CD8-positive, alpha-beta memory T cell (primary cell): ENCODE data around the gene PSD. TPM values are rescaled to one million over a fixed set of nuclear protein-coding genes. Genes with fewer than 3 reads are reported as not detected.

ENCODE experiments used
- CTCF ChIA-PET: fragments of 350-600 bp; sonication (Branson Sonifier 250); formaldehyde crosslinking; loops from one replicate; lab custom pipeline; 2021; ENCODE audit warnings: antibody characterized with exemption; lab: Charles Lee
- POLR2A ChIA-PET: fragments of 350-600 bp; sonication (Branson Sonifier 250); formaldehyde crosslinking; loops from one replicate; lab custom pipeline; 2021; ENCODE audit warnings: antibody characterized with exemption; lab: Charles Lee
- DNase-seq, 5 donors: peaks; one replicate each; pipeline versions ENCODE4 v3.0.0 to v3.0.0-alpha.2; 2020 to 2022; ENCODE audit warnings: mixed read lengths in 1 of 5
- H3K27ac ChIP-seq: one replicate; pipeline ENCODE4 v1.7.0; 2013; ENCODE audit warnings: low read depth, mild to moderate bottlenecking, low read length, moderate library complexity
- H3K27me3 ChIP-seq: 2 replicates; pipeline ENCODE4 v1.7.0; 2013; ENCODE audit warnings: low read length, mild to moderate bottlenecking; ENCODE audit not compliant: insufficient read depth, poor library complexity, severe bottlenecking
- H3K36me3 ChIP-seq: 2 replicates; pipeline ENCODE4 v1.7.0; 2013; ENCODE audit warnings: mild to moderate bottlenecking, low read length, moderate library complexity; ENCODE audit not compliant: insufficient read depth
- H3K4me1 ChIP-seq: 2 replicates; pipeline ENCODE4 v1.7.0; 2013; ENCODE audit warnings: mild to moderate bottlenecking, low read length, moderate library complexity; ENCODE audit not compliant: insufficient read depth
- H3K4me3 ChIP-seq: 2 replicates; pipeline ENCODE4 v1.7.0; 2013; ENCODE audit warnings: mild to moderate bottlenecking, low read length
- H3K9me3 ChIP-seq: 2 replicates; pipeline ENCODE4 v1.7.0; 2013; ENCODE audit warnings: mild to moderate bottlenecking, low read length
- H3K27ac Mint-ChIP-seq, 8 donors: one replicate each; pipeline ENCODE4 v1.8.0; 2020 to 2021; ENCODE audit warnings: mixed read lengths in 8 of 8, mild to moderate bottlenecking in 6 of 8, inconsistent platforms in 3 of 8, moderate library complexity in 3 of 8
- H3K27me3 Mint-ChIP-seq, 2 donors: one replicate each; pipeline ENCODE4 v1.8.0; 2020 to 2021; ENCODE audit warnings: mixed read lengths in 2 of 2, mild to moderate bottlenecking in 1 of 2, moderate library complexity in 1 of 2
- H3K36me3 Mint-ChIP-seq, 3 donors: one replicate each; pipeline ENCODE4 v1.8.0; 2020 to 2021; ENCODE audit warnings: mixed read lengths in 3 of 3, inconsistent platforms in 1 of 3, mild to moderate bottlenecking in 1 of 3
- H3K4me1 Mint-ChIP-seq, 3 donors: one replicate each; pipeline ENCODE4 v1.8.0; 2020 to 2021; ENCODE audit warnings: mixed read lengths in 3 of 3, inconsistent platforms in 1 of 3, mild to moderate bottlenecking in 1 of 3
- H3K4me3 Mint-ChIP-seq, 7 donors: one replicate each; pipeline ENCODE4 v1.8.0; 2020 to 2021; ENCODE audit warnings: mixed read lengths in 7 of 7, mild to moderate bottlenecking in 6 of 7, moderate library complexity in 4 of 7, inconsistent platforms in 2 of 7
- H3K9me3 Mint-ChIP-seq, 5 donors: one replicate each; pipeline ENCODE4 v1.8.0; 2020 to 2022; ENCODE audit warnings: mixed read lengths in 5 of 5, mild to moderate bottlenecking in 3 of 5, moderate library complexity in 2 of 5, inconsistent platforms in 1 of 5
- polyA plus RNA-seq: library from polyadenylated mRNA; unstranded; fragments of 300-500 nt; fragmentation: Illumina TruSeq; gene quantifications from one replicate; pipeline ENCODE4 v1.2.3, GENCODE V29; 2021
- total RNA-seq, 2 experiments: library from RNA; stranded (reverse); gene quantifications; one replicate each; pipeline ENCODE4 v1.2.3, GENCODE V29; 2021

Gene PSD
- total and polyA plus RNA-seq, 3 experiments from 2014 or later = 1.9 to 3.2 (median 2.5) TPM

- H3K9me3 ChIP-seq = no peaks in the 10 kb centered on the region
- H3K27ac ChIP-seq = no peak overlapping the region
- H3K36me3 ChIP-seq = peaks cover 47% of the 10 kb centered on the region
- no peaks in the 10 kb centered on the region for H3K4me1 ChIP-seq
- ChIA-PET POLR2A (no interaction called here), CTCF (interaction anchor here (1.5 to 1.8 kb wide), 2 partner anchors 17 to 25 kb away, joined by 4 to 6 read pairs; no protein-coding TSS in a partner anchor)
- H3K27me3 Mint-ChIP-seq = no peaks in the 10 kb centered on the region
- H3K4me1 Mint-ChIP-seq = no peaks in the 10 kb centered on the region
- H3K27me3 ChIP-seq = no peaks in the 10 kb centered on the region
- H3K4me3 ChIP-seq = no peak overlapping the region
- no peak for DNase-seq
- peak overlapping the region in 1 of 8 donors; percentile 68 for H3K27ac Mint-ChIP-seq
- no peaks in the 10 kb centered on the region for H3K9me3 Mint-ChIP-seq
- H3K36me3 Mint-ChIP-seq = peaks cover 5 to 87% (median 10%) of the 10 kb centered on the region in 3 donors
- no peak overlapping the region for H3K4me3 Mint-ChIP-seq
These were observed 41.7 kb downstream of the PSD start for GRCh38 chr10:102376901-102377300.

- Histone ChIP-seq H3K4me3 (no peak overlapping the region), H3K36me3 (peaks cover 50% of the 10 kb centered on the region), H3K27me3 (no peaks in the 10 kb centered on the region), H3K27ac (no peak overlapping the region), H3K4me1 (no peaks in the 10 kb centered on the region), H3K9me3 (no peaks in the 10 kb centered on the region)
- Mint-ChIP-seq H3K36me3 (peaks cover 13 to 88% (median 13%) of the 10 kb centered on the region in 3 donors), H3K27ac (peak overlapping the region in 2 of 8 donors; percentile 49 to 66), H3K4me1 (no peaks in the 10 kb centered on the region), H3K4me3 (no peak overlapping the region), H3K9me3 (no peaks in the 10 kb centered on the region), H3K27me3 (no peaks in the 10 kb centered on the region)
- DNase-seq = no peak
- POLR2A ChIA-PET = no interaction called here
- CTCF ChIA-PET = interaction anchor here (1.5 to 1.8 kb wide), 2 partner anchors 18 to 24 kb away, joined by 4 to 6 read pairs; no protein-coding TSS in a partner anchor
These were observed 42.7 kb downstream of the PSD start for GRCh38 chr10:102375867-102376266.

- POLR2A ChIA-PET = no interaction called here
- Histone ChIP-seq H3K27ac (no peak overlapping the region), H3K36me3 (peaks cover 50% of the 10 kb centered on the region), H3K27me3 (no peaks in the 10 kb centered on the region), H3K4me1 (no peaks in the 10 kb centered on the region), H3K4me3 (no peak overlapping the region), H3K9me3 (no peaks in the 10 kb centered on the region)
- H3K36me3 Mint-ChIP-seq = peaks cover 13 to 88% (median 18%) of the 10 kb centered on the region in 3 donors
- H3K27ac Mint-ChIP-seq = no peak overlapping the region
- H3K4me3 Mint-ChIP-seq = no peak overlapping the region
- CTCF ChIA-PET = interaction anchor here (1.8 kb wide), 1 partner anchor 19 kb away, joined by 6 read pairs; no protein-coding TSS in a partner anchor
- DNase-seq = no peak
- no peaks in the 10 kb centered on the region for H3K9me3 Mint-ChIP-seq
- H3K4me1 Mint-ChIP-seq = no peaks in the 10 kb centered on the region
- no peaks in the 10 kb centered on the region for H3K27me3 Mint-ChIP-seq
These were observed 43.3 kb downstream of the PSD start for GRCh38 chr10:102375250-102375649.

GRCh38 chr10:102371295-102371694, 47.3 kb downstream of the PSD start:
- Histone ChIP-seq H3K4me3 (no peak overlapping the region), H3K36me3 (peaks cover 68% of the 10 kb centered on the region), H3K4me1 (no peaks in the 10 kb centered on the region), H3K9me3 (no peaks in the 10 kb centered on the region), H3K27ac (no peak overlapping the region), H3K27me3 (no peaks in the 10 kb centered on the region)
- Mint-ChIP-seq H3K4me3 (no peak overlapping the region), H3K36me3 (peaks cover 26 to 91% (median 36%) of the 10 kb centered on the region in 3 donors), H3K27me3 (no peaks in the 10 kb centered on the region), H3K27ac (no peak overlapping the region), H3K4me1 (no peaks in the 10 kb centered on the region), H3K9me3 (no peaks in the 10 kb centered on the region)
- ChIA-PET POLR2A (no interaction called here), CTCF (interaction anchor here (0.8 kb wide), 1 partner anchor 15 kb away, joined by 3 read pairs; no protein-coding TSS in a partner anchor)
- DNase-seq = no peak

- ChIA-PET POLR2A (no interaction called here), CTCF (no interaction called here)
- Histone ChIP-seq H3K36me3 (peaks cover 79% of the 10 kb centered on the region), H3K9me3 (no peaks in the 10 kb centered on the region), H3K27ac (no peak overlapping the region), H3K4me1 (no peaks in the 10 kb centered on the region), H3K4me3 (no peak overlapping the region), H3K27me3 (no peaks in the 10 kb centered on the region)
- Mint-ChIP-seq H3K4me1 (no peaks in the 10 kb centered on the region), H3K4me3 (no peak overlapping the region), H3K27ac (peak overlapping the region in 1 of 8 donors; percentile 81), H3K27me3 (no peaks in the 10 kb centered on the region), H3K36me3 (peaks cover 29 to 91% (median 44%) of the 10 kb centered on the region in 3 donors), H3K9me3 (no peaks in the 10 kb centered on the region)
- DNase-seq = no peak
These were observed 50.5 kb downstream of the PSD start for GRCh38 chr10:102368077-102368476.

- Histone ChIP-seq H3K9me3 (no peaks in the 10 kb centered on the region), H3K36me3 (peaks cover 84% of the 10 kb centered on the region), H3K4me3 (no peak overlapping the region), H3K27ac (no peak overlapping the region), H3K4me1 (no peaks in the 10 kb centered on the region), H3K27me3 (no peaks in the 10 kb centered on the region)
- DNase-seq = no peak
- Mint-ChIP-seq H3K4me1 (no peaks in the 10 kb centered on the region), H3K9me3 (no peaks in the 10 kb centered on the region), H3K4me3 (no peak overlapping the region), H3K27me3 (no peaks in the 10 kb centered on the region), H3K27ac (no peak overlapping the region), H3K36me3 (peaks cover 28 to 91% (median 47%) of the 10 kb centered on the region in 3 donors)
- ChIA-PET POLR2A (no interaction called here), CTCF (no interaction called here)
These were observed 51.1 kb downstream of the PSD start for GRCh38 chr10:102367441-102367840.

GRCh38 chr10:102358712-102359382, 59.7 kb downstream of the PSD start:
- Mint-ChIP-seq H3K9me3 (no peaks in the 10 kb centered on the region), H3K27ac (no peak overlapping the region), H3K36me3 (peaks cover 21 to 91% (median 42%) of the 10 kb centered on the region in 3 donors), H3K27me3 (no peaks in the 10 kb centered on the region), H3K4me1 (peaks cover 0 to 2% (median 0%) of the 10 kb centered on the region in 3 donors), H3K4me3 (no peak overlapping the region)
- H3K9me3 ChIP-seq = no peaks in the 10 kb centered on the region
- H3K36me3 ChIP-seq = peaks cover 61% of the 10 kb centered on the region
- ChIA-PET CTCF (interaction anchor here (1.2 to 14.9 kb wide), 2 partner anchors 10 to 128 kb away, joined by 3 to 327 read pairs; partner anchors contain the start of gene ELOVL3), POLR2A (no interaction called here)
- H3K27ac ChIP-seq = no peak overlapping the region
- no peaks in the 10 kb centered on the region for H3K27me3 ChIP-seq
- H3K4me1 ChIP-seq = no peaks in the 10 kb centered on the region
- H3K4me3 ChIP-seq = no peak overlapping the region
- DNase-seq = no peak

- Mint-ChIP-seq H3K4me1 (peaks cover 0 to 2% (median 0%) of the 10 kb centered on the region in 3 donors), H3K9me3 (no peaks in the 10 kb centered on the region), H3K27me3 (no peaks in the 10 kb centered on the region), H3K27ac (no peak overlapping the region), H3K36me3 (peaks cover 0 to 82% (median 24%) of the 10 kb centered on the region in 3 donors), H3K4me3 (no peak overlapping the region)
- ChIA-PET POLR2A (no interaction called here), CTCF (interaction anchor here (0.6 to 14.9 kb wide), 5 partner anchors 8 to 185 kb away, joined by 3 to 327 read pairs (median 29); partner anchors contain the start of genes ELOVL3 and PITX3)
- no peak overlapping the region for H3K4me3 ChIP-seq
- peaks cover 49% of the 10 kb centered on the region for H3K36me3 ChIP-seq
- no peaks in the 10 kb centered on the region for H3K27me3 ChIP-seq
- DNase-seq = no peak
- no peak overlapping the region for H3K27ac ChIP-seq
- H3K9me3 ChIP-seq = no peaks in the 10 kb centered on the region
- H3K4me1 ChIP-seq = no peaks in the 10 kb centered on the region
These were observed 64.1 kb downstream of the PSD start for GRCh38 chr10:102354451-102354850.
